ENCODE data around the gene NIPAL3.

- TF ChIP-seq CTCF (IDR thresholded peaks at IDR 0.05), result no peak
- TF ChIP-seq POLR2A (IDR thresholded peaks at IDR 0.05), result no peak
- no peak for TF ChIP-seq POLR2AphosphoS5 (IDR thresholded peaks at IDR 0.05)
Measured at GRCh38 chr1:24382165-24382577, 33.4 kb upstream of the NIPAL3 start.

Measured in gastroesophageal sphincter (tissue), 3 donors.